Measurements from ENCODE around the gene DOCK9. TPM values are rescaled to one million over a fixed set of nuclear protein-coding genes. Genes with fewer than 3 reads are reported as not detected.

The DOCK9 gene
- total and polyA plus RNA-seq, 2 experiments from 2014 or later, result 8.5 to 57.7 TPM

DNA sequence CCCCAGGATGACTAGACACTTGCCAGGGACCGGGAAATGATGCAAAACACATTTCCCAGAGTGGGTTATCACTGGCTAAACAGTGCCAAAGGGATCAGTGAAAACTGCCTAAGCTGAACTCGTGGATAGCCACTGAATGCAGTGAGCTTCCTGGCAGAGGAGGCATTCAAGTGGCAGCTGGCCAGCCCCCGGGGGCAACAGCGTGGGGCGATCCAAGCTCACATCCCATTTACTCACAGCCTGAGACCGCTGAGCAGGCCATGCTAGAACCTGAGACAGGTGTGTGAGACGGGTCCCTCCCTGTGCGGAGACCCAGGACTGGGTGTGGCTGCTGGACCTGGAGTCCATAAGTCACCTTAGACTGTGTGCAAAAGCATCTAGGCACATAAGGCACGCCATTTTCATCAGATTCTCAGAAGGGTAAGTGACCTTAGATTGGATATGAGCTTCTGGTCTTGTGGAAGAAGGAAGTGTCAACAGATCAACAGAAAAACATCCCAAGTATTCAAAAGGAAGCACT is 173.5 kb downstream of the DOCK9 start (continued):
- TF ChIP-seq, protein P1, sequence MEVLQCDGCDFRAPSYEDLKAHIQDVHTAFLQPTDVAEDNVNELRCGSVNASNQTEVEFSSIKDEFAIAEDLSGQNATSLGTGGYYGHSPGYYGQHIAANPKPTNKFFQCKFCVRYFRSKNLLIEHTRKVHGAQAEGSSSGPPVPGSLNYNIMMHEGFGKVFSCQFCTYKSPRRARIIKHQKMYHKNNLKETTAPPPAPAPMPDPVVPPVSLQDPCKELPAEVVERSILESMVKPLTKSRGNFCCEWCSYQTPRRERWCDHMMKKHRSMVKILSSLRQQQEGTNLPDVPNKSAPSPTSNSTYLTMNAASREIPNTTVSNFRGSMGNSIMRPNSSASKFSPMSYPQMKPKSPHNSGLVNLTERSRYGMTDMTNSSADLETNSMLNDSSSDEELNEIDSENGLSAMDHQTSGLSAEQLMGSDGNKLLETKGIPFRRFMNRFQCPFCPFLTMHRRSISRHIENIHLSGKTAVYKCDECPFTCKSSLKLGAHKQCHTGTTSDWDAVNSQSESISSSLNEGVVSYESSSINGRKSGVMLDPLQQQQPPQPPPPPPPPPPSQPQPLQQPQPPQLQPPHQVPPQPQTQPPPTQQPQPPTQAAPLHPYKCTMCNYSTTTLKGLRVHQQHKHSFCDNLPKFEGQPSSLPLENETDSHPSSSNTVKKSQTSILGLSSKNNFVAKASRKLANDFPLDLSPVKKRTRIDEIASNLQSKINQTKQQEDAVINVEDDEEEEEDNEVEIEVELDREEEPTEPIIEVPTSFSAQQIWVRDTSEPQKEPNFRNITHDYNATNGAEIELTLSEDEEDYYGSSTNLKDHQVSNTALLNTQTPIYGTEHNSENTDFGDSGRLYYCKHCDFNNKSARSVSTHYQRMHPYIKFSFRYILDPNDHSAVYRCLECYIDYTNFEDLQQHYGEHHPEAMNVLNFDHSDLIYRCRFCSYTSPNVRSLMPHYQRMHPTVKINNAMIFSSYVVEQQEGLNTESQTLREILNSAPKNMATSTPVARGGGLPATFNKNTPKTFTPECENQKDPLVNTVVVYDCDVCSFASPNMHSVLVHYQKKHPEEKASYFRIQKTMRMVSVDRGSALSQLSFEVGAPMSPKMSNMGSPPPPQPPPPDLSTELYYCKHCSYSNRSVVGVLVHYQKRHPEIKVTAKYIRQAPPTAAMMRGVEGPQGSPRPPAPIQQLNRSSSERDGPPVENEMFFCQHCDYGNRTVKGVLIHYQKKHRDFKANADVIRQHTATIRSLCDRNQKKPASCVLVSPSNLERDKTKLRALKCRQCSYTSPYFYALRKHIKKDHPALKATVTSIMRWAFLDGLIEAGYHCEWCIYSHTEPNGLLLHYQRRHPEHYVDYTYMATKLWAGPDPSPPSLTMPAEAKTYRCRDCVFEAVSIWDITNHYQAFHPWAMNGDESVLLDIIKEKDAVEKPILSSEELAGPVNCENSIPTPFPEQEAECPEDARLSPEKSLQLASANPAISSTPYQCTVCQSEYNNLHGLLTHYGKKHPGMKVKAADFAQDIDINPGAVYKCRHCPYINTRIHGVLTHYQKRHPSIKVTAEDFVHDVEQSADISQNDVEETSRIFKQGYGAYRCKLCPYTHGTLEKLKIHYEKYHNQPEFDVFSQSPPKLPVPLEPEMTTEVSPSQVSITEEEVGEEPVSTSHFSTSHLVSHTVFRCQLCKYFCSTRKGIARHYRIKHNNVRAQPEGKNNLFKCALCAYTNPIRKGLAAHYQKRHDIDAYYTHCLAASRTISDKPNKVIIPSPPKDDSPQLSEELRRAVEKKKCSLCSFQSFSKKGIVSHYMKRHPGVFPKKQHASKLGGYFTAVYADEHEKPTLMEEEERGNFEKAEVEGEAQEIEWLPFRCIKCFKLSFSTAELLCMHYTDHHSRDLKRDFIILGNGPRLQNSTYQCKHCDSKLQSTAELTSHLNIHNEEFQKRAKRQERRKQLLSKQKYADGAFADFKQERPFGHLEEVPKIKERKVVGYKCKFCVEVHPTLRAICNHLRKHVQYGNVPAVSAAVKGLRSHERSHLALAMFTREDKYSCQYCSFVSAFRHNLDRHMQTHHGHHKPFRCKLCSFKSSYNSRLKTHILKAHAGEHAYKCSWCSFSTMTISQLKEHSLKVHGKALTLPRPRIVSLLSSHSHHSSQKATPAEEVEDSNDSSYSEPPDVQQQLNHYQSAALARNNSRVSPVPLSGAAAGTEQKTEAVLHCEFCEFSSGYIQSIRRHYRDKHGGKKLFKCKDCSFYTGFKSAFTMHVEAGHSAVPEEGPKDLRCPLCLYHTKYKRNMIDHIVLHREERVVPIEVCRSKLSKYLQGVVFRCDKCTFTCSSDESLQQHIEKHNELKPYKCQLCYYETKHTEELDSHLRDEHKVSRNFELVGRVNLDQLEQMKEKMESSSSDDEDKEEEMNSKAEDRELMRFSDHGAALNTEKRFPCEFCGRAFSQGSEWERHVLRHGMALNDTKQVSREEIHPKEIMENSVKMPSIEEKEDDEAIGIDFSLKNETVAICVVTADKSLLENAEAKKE (CRISPR knock-in tag; IDR thresholded peaks at IDR 0.05), result no peak
- TF ChIP-seq CTCF (conservative IDR thresholded peaks at IDR 0.05; ENCODE audit: low read depth in 2 of 2) (no peak), POLR2AphosphoS5 (IDR thresholded peaks at IDR 0.05; ENCODE audit: low read depth) (no peak), STAT1 (IDR thresholded peaks at IDR 0.05; ENCODE audit: unreplicated experiment) (no peak)

DNA sequence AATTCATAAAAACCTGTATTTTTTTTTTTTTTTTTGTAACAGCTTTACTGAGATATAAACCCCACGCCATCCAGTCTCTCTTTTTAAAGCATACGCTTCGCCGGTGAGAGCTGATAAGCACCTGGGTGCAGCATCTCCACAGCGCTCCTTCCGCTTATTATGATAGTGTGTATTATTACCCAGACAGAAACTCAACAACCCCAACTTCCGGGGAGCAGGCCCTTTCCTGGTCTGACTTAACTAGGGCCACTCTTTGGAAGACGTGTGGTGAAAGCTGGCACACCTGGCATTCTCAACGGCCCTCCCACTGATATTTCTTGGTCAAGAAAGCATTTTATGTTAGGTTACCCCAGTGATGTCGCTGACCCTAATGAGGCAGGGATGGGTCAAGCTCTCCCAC is 173.9 kb downstream of the DOCK9 start:
- 0 out of 3 replicates have a peak, but pooled peaks cover 3% of the 10 kb centered on the region for H3K36me3 Mint-ChIP-seq (ENCODE audit: low read depth)
- no peak overlapping the region for H3K27ac Mint-ChIP-seq
- H4K20me1 ChIP-seq (replicated peaks; ENCODE audit: insufficient read depth), result no peaks in the 10 kb centered on the region
- H3K9me3 Mint-ChIP-seq, result no peaks in the 10 kb centered on the region
- 0 out of 2 replicates have a peak, but pooled peaks cover 3% of the 10 kb centered on the region for H3F3A ChIP-seq (replicated peaks; ENCODE audit: low read depth)
- no peak overlapping the region for H3K4me3 ChIP-seq
- H3K9me2 ChIP-seq (ENCODE audit: insufficient read depth), result no peaks in the 10 kb centered on the region
- no peak overlapping the region for H2AFZ ChIP-seq
- no peak overlapping the region for H3K27ac ChIP-seq (ENCODE audit: low read depth)
- no peak overlapping the region for H3K4me2 ChIP-seq
- ATAC-seq (no peak), DNase-seq (ENCODE audit: low spot score) (no peak)
- H3K36me3 ChIP-seq (ENCODE audit: insufficient read depth), result no peaks in the 10 kb centered on the region
- peaks cover 19% of the 10 kb centered on the region for H3K4me1 ChIP-seq (ENCODE audit: insufficient read depth)
- TF ChIP-seq REST (IDR thresholded peaks at IDR 0.05; ENCODE audit: unreplicated experiment) (no peak), ZNF114 (CRISPR knock-in tag; IDR thresholded peaks at IDR 0.05) (no peak), POLR2AphosphoS5 (IDR thresholded peaks at IDR 0.05; ENCODE audit: low read depth) (no peak), EZH2phosphoT487 (IDR thresholded peaks at IDR 0.05; ENCODE audit: unreplicated experiment) (no peak), EZH2 (IDR thresholded peaks at IDR 0.05; ENCODE audit: low read depth, unreplicated experiment) (no peak), JUNB (IDR thresholded peaks at IDR 0.05; ENCODE audit: unreplicated experiment) (no peak), ZNF331 (CRISPR knock-in tag; IDR thresholded peaks at IDR 0.05; ENCODE audit: low read depth) (no peak), NANOG (IDR thresholded peaks at IDR 0.05; ENCODE audit: borderline replicate concordance) (no peak)
- TF ChIP-seq, protein P2, sequence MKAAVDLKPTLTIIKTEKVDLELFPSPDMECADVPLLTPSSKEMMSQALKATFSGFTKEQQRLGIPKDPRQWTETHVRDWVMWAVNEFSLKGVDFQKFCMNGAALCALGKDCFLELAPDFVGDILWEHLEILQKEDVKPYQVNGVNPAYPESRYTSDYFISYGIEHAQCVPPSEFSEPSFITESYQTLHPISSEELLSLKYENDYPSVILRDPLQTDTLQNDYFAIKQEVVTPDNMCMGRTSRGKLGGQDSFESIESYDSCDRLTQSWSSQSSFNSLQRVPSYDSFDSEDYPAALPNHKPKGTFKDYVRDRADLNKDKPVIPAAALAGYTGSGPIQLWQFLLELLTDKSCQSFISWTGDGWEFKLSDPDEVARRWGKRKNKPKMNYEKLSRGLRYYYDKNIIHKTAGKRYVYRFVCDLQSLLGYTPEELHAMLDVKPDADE (IDR thresholded peaks at IDR 0.05), result no peak
- peaks cover 22% of the 10 kb centered on the region for H3K4me1 Mint-ChIP-seq
- no peaks in the 10 kb centered on the region for H3K27me3 Mint-ChIP-seq (ENCODE audit: insufficient read depth, low read depth, poor library complexity)
- no peaks in the 10 kb centered on the region for H3K79me2 ChIP-seq (replicated peaks; ENCODE audit: insufficient read depth)
- H3K27me3 ChIP-seq (ENCODE audit: insufficient read depth), result no peaks in the 10 kb centered on the region
- no peak overlapping the region for H3K4me3 Mint-ChIP-seq
